ENCODE measurements around the gene USP36. TPM values are rescaled to one million over a fixed set of nuclear protein-coding genes. Genes with fewer than 3 reads are reported as not detected.
"Not testable (repeated sequence)": the region's sequence is repeated elsewhere in the genome, so short reads cannot be mapped to it uniquely, and the experiment has no call there.

USP36 gene
- total RNA-seq, 1 experiment from 2014 or later: 48.2 TPM

DNA sequence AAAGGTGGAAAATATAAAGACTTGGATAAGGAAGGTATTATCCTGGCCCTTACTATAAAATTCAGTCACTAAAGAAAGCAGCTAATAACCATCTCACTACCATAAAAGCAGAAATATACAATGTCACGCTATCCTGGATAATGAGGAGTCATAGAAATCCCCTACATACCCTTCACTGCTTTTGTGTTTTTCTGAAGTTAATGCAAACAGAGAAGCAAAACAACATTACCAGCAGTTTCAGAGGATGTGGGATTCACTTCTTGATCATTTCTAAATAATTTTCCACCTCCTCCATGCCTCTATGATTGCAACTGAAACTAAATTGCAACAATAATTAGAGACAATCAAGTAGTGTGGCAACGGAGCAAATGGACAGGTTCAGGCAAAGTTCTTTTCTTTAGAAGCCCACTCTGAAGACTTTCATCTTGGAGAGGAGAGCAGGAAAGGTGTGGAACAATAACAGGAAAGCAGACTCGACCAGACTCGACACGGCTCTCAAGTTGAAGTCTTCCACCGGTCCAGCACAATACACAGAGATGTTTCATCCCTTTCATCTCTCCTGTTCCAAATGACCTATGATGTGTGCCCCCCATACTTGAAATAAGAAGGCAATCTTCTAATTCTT lies 68.7 kb downstream of the USP36 start:
- H3K4me3 ChIP-seq: no peak overlapping the region
- DNase-seq: no peak
- peaks cover 17% of the 10 kb centered on the region for H3K4me1 ChIP-seq
- H3K9me3 ChIP-seq (replicated peaks): no peaks in the 10 kb centered on the region
- H3K27me3 ChIP-seq: no peaks in the 10 kb centered on the region
- no peak overlapping the region for H3K27ac ChIP-seq
- peaks cover 2% of the 10 kb centered on the region; the same call in 1 of the 2 replicates for H3K36me3 ChIP-seq

DNA sequence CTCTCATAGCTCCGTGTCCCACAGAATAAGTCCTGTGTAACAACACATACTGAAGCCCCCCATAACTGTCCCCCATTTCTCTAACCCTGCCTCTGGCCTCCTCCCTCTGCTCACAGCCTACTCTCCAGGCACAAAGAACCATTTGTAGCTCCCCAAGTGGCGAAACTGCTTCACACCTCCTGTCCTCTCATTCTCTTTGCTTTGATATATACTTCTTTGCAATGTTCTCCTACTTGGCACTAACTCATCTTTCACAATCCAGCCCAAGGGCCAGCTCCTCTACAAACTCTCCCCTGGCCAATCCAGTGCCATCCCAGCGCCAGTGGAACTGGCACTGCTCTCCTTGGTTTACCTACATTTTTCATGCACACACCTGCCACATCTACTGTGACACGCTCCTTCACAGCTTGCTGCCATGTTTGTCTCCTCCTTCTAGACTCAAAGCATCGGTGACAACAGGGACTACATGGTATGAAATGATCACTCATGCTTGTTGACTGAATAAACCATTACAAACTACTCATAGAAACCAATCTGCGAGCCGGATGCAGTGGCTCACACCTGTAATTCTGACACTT lies 71.3 kb downstream of the USP36 start:
- Histone ChIP-seq H3K27ac (no peak overlapping the region), H3K4me3 (no peak overlapping the region), H3K36me3 (peaks cover 2% of the 10 kb centered on the region; the same call in 1 of the 2 replicates), H3K9me3 (replicated peaks) (no peaks in the 10 kb centered on the region), H3K27me3 (no peaks in the 10 kb centered on the region), H3K4me1 (peaks cover 23% of the 10 kb centered on the region)
- DNase-seq: no peak

DNA sequence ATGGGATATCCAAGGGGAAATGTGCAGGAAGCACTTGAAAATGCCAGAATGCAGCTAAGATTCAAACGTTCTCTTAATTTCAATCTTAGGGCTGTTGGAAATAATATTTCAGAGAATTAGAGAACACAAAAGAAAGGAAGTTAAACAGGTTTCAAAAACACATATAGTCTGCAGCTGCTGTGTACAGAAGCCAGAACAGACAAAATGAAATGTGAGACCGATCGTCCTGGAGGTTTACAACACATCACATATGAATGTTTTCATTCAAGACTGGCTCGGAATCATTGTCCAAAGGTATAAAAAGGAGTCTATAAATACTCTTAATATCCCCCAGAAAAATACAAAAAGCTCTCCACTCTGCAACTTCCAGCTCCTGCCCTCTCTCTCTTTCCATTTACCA lies 72.8 kb downstream of the USP36 start:
- no peaks in the 10 kb centered on the region for H3K27me3 ChIP-seq
- no peaks in the 10 kb centered on the region for H3K36me3 ChIP-seq
- peak in 1 of 2 experiments; percentile 61 for DNase-seq
- H3K4me1 ChIP-seq: peaks cover 20% of the 10 kb centered on the region
- H3K9me3 ChIP-seq (replicated peaks): no peaks in the 10 kb centered on the region
- H3K27ac ChIP-seq: no peak overlapping the region
- H3K4me3 ChIP-seq: no peak overlapping the region

DNA sequence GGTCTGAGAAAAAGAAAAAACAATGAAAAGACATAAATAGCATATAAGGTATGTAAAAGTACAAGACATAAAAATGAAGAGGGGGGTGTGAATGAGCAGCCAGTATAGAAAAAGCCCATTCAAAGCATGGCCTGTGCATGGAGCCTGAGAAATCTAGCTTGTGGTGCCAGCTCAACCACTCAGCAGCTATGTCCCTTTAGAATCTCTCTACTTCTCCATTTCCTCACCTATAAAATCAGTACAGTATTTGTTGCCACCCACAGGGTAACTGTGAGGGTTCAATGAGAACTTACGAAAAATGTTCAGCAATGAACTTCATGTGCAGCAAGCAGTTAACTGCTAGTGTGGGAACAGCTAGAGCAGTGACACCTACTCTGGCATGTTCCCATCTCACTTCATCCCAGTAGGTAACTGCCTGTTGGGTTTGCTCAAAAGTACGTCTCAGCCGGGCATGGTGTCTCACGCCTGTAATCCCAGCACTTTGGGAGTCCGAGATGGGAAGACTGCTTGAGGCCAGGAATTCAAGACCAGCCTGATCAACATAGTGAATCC lies 73.8 kb downstream of the USP36 start:
- peaks cover 23% of the 10 kb centered on the region for H3K4me1 ChIP-seq
- no peak overlapping the region for H3K4me3 ChIP-seq
- H3K27me3 ChIP-seq: no peaks in the 10 kb centered on the region
- H3K27ac ChIP-seq: no peak overlapping the region
- no peaks in the 10 kb centered on the region for H3K36me3 ChIP-seq
- DNase-seq: no peak
- H3K9me3 ChIP-seq (replicated peaks): no peaks in the 10 kb centered on the region

DNA sequence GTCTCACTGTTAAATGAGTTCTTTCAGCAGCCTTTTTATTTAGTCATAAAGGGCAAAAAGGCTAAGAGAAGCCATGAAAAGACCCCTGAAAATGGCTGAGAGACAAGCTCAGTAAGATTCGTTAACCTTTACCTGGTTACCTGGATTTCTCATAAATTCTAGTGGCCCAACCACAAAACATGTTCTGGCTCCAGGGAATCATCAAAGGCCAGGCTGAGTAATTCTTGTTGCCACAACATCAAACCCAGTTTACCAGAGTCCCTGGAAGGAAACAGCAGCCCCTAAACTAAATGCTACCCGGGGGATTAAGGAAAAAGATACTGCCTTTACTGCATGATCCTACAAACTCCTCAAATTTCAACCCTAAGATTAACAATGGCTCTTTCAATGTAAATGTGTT lies 74.4 kb downstream of the USP36 start:
- H3K4me3 ChIP-seq: no peak overlapping the region
- peaks cover 23% of the 10 kb centered on the region for H3K4me1 ChIP-seq
- no peaks in the 10 kb centered on the region for H3K27me3 ChIP-seq
- no peaks in the 10 kb centered on the region for H3K9me3 ChIP-seq (replicated peaks)
- DNase-seq: no peak
- H3K36me3 ChIP-seq: no peaks in the 10 kb centered on the region
- no peak overlapping the region for H3K27ac ChIP-seq

DNA sequence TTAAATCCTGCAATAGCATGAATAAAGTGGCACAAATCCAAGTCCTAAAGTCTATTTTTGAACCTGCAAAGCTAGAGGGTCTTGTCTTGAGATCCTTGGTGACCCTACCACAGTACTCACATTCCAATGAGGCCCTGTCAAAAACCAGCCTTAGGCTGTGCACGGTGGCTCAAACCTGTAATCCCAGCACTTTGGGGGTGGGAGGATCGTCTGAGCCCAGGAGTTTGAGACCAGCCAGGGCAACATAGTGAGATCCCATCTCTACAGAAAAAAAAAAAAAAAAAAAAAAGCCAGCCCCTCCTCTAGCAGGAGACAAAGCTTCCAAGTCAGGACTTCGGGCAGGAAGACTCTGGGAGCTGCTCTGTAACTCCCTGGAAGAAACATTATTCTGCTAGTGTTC lies 74.8 kb downstream of the USP36 start:
- Histone ChIP-seq H3K27ac (no peak overlapping the region), H3K36me3 (no peaks in the 10 kb centered on the region), H3K4me1 (peaks cover 23% of the 10 kb centered on the region), H3K9me3 (replicated peaks) (no peaks in the 10 kb centered on the region), H3K27me3 (no peaks in the 10 kb centered on the region), H3K4me3 (no peak overlapping the region)
- DNase-seq: no peak

DNA sequence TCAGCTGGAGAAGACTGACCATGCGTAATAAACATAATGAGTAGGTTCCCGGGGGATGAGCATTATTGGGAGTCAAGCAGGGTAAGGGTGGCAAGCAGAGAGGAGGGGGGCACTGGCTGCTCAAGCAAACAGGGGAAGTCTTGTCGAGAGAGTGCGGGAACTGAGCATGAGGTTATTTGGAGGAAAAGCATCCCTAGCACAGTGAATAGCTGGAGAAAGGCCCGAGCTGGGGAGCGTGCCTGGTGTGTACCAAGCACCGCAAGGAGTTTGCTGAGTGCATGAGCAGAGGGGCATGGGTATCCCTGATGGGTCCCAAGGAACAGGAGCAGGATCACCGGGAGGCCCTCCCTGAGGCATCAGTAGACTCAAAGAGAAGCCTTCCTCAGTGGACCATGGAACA lies 75.7 kb downstream of the USP36 start:
- DNase-seq: no peak
- Histone ChIP-seq H3K27me3 (no peaks in the 10 kb centered on the region), H3K36me3 (no peaks in the 10 kb centered on the region), H3K4me3 (no peak overlapping the region), H3K27ac (no peak overlapping the region), H3K4me1 (peaks cover 25% of the 10 kb centered on the region), H3K9me3 (replicated peaks) (no peaks in the 10 kb centered on the region)

DNA sequence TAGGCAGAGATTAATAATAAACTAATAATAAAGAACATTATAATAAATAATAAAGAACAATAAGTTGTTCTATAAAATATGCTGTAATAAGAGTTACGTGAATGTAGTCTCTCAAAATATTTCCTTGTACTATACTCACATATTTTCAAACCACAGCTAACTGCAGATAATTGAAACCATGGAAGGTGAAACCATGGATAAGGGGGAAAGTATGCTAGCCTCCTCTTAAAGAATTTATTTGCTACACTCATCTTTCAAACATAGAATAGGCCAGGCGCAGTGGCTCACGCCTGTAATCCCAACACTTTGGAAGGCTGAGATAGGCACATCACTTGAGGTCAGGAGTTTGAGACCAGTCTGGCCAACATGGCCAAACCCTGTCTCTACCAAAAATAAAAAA lies 77.1 kb downstream of the USP36 start:
- Histone ChIP-seq H3K36me3 (no peaks in the 10 kb centered on the region), H3K4me1 (peaks cover 38% of the 10 kb centered on the region), H3K4me3 (no peak overlapping the region), H3K27ac (no peak overlapping the region), H3K9me3 (replicated peaks) (no peaks in the 10 kb centered on the region), H3K27me3 (no peaks in the 10 kb centered on the region)
- DNase-seq: no peak

DNA sequence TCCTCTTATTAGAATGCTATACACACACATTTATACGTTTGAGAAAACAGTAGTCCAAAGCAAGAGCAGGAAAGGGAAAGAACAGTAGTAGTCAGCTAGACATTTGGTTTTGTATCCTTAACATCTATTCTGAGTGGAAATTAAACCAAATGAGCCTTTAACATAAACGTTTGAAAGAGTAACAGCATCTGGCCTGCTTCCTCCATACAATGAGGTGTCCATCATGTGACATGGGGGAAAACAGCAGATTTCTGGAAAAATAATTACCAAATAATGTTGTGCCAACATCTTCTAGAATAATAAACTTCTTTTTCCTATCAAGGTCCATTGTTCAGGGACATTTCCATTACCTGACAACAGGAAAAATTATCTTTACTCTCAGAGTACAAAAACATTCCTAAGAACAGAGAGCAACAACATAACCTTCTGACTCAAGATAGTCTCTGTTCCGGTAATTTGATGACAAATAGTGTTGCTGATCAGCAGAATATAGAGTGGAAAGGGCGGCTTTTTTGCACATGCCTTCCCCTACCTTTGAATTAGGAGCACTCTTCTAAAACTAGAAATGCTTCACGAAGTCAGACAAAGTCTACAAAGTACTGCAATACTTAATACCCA lies 78.7 kb downstream of the USP36 start:
- Histone ChIP-seq H3K4me3 (no peak overlapping the region), H3K27ac (no peak overlapping the region), H3K9me3 (replicated peaks) (no peaks in the 10 kb centered on the region), H3K36me3 (no peaks in the 10 kb centered on the region), H3K27me3 (no peaks in the 10 kb centered on the region), H3K4me1 (peaks cover 25% of the 10 kb centered on the region)
- no peak for DNase-seq

DNA sequence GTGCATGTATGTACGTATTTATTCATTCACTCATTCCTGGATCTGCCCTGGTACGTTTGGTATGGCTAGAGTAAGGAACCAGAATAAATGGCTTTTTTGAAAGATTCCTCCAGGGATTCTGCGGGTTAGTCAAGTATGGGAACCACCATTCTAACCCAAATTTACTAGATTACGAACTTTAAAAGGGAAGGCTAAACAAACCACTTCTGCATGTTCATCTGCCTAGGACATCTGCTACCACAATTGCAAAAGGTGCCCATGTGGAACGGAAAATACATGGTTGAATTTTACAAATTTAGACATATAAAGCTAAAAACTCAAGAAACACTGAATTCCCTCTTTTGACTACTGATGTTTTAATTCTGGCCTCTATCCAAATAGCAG lies 80.7 kb downstream of the USP36 start:
- no peaks in the 10 kb centered on the region for H3K27me3 ChIP-seq
- no peak overlapping the region for H3K4me3 ChIP-seq
- H3K27ac ChIP-seq: no peak overlapping the region
- no peak for DNase-seq
- H3K36me3 ChIP-seq: no peaks in the 10 kb centered on the region
- peaks cover 19% of the 10 kb centered on the region for H3K4me1 ChIP-seq
- no peaks in the 10 kb centered on the region for H3K9me3 ChIP-seq (replicated peaks)

DNA sequence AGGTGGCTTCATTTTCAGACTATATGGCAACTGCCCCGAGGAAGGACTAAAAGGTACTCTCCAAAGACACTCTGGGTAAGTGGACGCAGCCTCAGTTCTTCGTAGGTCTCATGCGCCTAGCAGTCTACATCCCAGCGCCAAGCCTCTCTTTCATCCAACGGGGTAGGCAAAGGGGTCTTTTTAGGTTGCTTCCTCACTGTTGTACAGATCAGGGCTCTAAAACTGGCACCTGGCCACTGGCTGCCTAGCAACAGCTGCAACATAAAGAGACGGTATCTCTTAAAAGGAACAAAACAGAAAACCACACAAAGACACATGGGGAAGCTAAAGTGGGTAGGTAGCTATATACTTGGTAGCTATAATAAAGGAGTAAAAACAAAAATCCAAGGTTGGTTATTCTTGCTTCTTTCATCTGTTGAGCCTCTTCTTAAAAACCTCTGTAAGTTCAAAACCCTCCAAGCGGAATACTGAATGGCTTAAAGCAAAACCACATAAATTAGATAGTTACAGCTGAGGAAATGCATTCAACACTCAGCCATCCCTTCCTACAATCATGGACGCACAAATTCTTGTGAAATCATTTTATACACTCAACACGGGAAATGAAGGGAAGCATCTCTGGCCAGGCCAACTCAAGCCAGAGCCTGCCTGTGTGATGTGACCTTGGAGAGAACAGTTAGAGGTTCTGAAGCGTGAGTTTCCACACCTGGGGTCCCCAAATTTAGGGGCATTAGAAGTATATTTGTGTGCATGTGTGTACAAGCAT lies 81.2 kb downstream of the USP36 start:
- Histone ChIP-seq H3K27me3 (no peaks in the 10 kb centered on the region), H3K4me3 (no peak overlapping the region), H3K9me3 (replicated peaks) (no peaks in the 10 kb centered on the region), H3K4me1 (peaks cover 19% of the 10 kb centered on the region), H3K27ac (no peak overlapping the region), H3K36me3 (no peaks in the 10 kb centered on the region)
- peak; percentile 84 to 88 for DNase-seq

DNA sequence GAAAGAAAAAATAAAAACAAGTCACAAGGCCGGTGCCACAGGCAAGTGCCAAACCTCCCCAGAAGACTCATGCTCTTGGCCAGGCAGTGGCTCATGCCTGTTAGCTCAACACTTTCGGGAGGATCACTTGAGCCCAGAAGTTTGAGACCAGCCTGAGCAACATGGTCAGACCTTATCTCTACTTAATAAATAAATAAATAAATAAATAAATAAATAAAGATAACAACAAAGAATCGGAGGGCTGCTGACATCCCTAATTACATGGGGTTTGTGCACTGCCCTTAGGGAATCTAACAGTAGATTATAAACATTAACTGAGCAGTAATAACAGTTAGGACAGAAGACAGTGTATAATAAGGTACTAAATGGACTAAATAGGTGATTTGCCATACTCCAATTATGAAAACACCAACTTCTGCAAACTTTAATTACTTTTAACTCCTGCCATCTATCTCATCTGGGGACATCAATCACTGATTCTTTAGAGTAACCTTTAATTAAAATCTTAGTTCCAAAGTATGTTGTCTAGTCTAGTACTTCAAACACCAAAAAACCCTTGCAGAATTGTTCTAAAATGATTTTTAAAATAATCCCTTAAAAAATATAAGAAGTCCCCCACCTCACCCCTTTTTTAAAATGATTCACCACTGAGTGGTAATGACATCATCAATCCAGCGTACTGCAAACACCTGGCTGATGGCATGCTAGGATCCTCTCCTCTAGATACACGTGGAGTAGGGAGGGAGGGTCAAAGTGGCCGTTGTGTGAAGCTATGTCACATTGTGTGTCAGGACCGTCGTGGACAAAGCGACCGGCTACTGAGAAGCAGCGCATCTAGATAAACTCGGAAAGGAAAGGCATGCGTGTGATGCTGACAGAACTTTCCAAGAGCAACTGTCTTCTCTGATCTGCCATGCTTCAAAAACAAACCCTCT lies 87.0 kb downstream of the USP36 start:
- DNase-seq: no peak

DNA sequence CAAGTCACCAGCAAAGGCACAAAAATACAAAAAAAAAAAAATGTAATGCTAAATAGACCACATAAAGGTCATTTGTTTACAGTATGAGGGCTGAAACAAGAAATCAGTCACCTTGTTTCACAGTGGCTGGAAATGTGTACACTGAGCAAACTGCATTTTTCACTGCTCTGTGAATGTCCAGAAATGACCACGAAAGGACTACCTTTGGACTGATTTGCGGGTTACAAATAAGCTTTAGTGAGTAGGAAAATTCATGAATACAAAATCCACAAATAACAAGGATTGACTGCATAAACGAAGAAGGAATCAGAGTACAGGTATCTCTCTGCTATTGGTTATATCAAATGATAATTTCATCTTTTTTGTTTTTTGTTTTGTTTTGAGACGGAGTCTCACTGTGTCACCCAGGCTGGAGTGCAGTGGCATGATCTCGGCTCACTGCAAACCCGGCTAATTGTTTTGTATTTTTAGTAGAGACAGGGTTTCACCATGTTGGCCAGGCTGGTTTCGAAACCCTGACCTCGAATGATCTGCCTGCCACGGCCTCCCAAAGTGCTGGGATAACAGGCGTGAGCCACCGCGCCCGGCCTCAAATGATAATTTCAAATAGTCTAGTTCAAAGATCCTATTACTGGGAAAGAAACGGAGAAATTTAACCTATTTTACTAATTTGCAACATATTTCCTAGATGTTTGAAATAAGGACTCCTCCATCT lies 89.0 kb downstream of the USP36 start:
- Histone ChIP-seq H3K9me3 (replicated peaks) (no peaks in the 10 kb centered on the region), H3K36me3 (no peaks in the 10 kb centered on the region), H3K27me3 (no peaks in the 10 kb centered on the region), H3K4me1 (0 out of 2 replicates have a peak, but pooled peaks cover 5% of the 10 kb centered on the region), H3K4me3 (no peak overlapping the region), H3K27ac (no peak overlapping the region)
- no peak for DNase-seq

More for the DNA sequence above, 87.0 kb downstream of the USP36 start:
- Histone ChIP-seq H3K9me3 (replicated peaks) (no peaks in the 10 kb centered on the region), H3K4me3 (no peak overlapping the region), H3K4me1 (peaks cover 4% of the 10 kb centered on the region; the same call in 1 of the 2 replicates), H3K27me3 (no peaks in the 10 kb centered on the region), H3K36me3 (no peaks in the 10 kb centered on the region), H3K27ac (no peak overlapping the region)

DNA sequence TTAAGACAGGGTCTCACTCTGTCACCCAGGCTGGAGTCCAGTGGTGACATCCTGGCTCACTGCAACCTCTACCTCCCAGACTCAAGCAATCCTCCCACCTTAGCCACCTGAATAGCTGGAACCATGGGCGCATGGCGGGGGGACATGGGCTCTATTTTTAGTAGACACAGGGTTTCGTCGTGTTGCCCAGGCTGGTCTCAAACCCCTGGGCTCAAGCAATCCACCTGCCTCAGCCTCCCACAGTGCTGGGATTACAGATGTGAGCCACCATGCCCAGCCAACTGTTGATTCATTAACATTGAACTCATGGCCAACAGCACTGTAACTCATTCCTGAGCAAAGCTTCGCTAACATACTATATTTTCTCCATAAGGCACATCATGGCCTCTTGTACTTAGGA lies 89.6 kb downstream of the USP36 start:
- H3K27ac ChIP-seq; H3K36me3 ChIP-seq; H3K4me1 ChIP-seq; H3K27me3 ChIP-seq; DNase-seq; H3K9me3 ChIP-seq (replicated peaks); H3K4me3 ChIP-seq: not testable (repeated sequence)
